CD8-positive, alpha-beta memory T cell (primary cell): ENCODE results near the gene KCNQ2. TPM values are rescaled to one million over a fixed set of nuclear protein-coding genes. Genes with fewer than 3 reads are reported as not detected.
"Not testable (repeated sequence)": the region's sequence is repeated elsewhere in the genome, so short reads cannot be mapped to it uniquely, and the experiment has no call there.

Experiments
- CTCF ChIA-PET: fragments of 350-600 bp; sonication (Branson Sonifier 250); formaldehyde crosslinking; loops from one replicate; lab custom pipeline; 2021; ENCODE audit warnings: antibody characterized with exemption; lab: Charles Lee
- POLR2A ChIA-PET: fragments of 350-600 bp; sonication (Branson Sonifier 250); formaldehyde crosslinking; loops from one replicate; lab custom pipeline; 2021; ENCODE audit warnings: antibody characterized with exemption; lab: Charles Lee
- DNase-seq, 5 donors: peaks; one replicate each; pipeline versions ENCODE4 v3.0.0 to v3.0.0-alpha.2; 2020 to 2022; ENCODE audit warnings: mixed read lengths in 1 of 5
- H3K27ac ChIP-seq: one replicate; pipeline ENCODE4 v1.7.0; 2013; ENCODE audit warnings: low read depth, mild to moderate bottlenecking, low read length, moderate library complexity
- H3K27me3 ChIP-seq: 2 replicates; pipeline ENCODE4 v1.7.0; 2013; ENCODE audit warnings: low read length, mild to moderate bottlenecking; ENCODE audit not compliant: insufficient read depth, poor library complexity, severe bottlenecking
- H3K36me3 ChIP-seq: 2 replicates; pipeline ENCODE4 v1.7.0; 2013; ENCODE audit warnings: mild to moderate bottlenecking, low read length, moderate library complexity; ENCODE audit not compliant: insufficient read depth
- H3K4me1 ChIP-seq: 2 replicates; pipeline ENCODE4 v1.7.0; 2013; ENCODE audit warnings: mild to moderate bottlenecking, low read length, moderate library complexity; ENCODE audit not compliant: insufficient read depth
- H3K4me3 ChIP-seq: 2 replicates; pipeline ENCODE4 v1.7.0; 2013; ENCODE audit warnings: mild to moderate bottlenecking, low read length
- H3K9me3 ChIP-seq: 2 replicates; pipeline ENCODE4 v1.7.0; 2013; ENCODE audit warnings: mild to moderate bottlenecking, low read length
- H3K27ac Mint-ChIP-seq, 8 donors: one replicate each; pipeline ENCODE4 v1.8.0; 2020 to 2021; ENCODE audit warnings: mixed read lengths in 8 of 8, mild to moderate bottlenecking in 6 of 8, inconsistent platforms in 3 of 8, moderate library complexity in 3 of 8
- H3K27me3 Mint-ChIP-seq, 2 donors: one replicate each; pipeline ENCODE4 v1.8.0; 2020 to 2021; ENCODE audit warnings: mixed read lengths in 2 of 2, mild to moderate bottlenecking in 1 of 2, moderate library complexity in 1 of 2
- H3K36me3 Mint-ChIP-seq, 3 donors: one replicate each; pipeline ENCODE4 v1.8.0; 2020 to 2021; ENCODE audit warnings: mixed read lengths in 3 of 3, inconsistent platforms in 1 of 3, mild to moderate bottlenecking in 1 of 3
- H3K4me1 Mint-ChIP-seq, 3 donors: one replicate each; pipeline ENCODE4 v1.8.0; 2020 to 2021; ENCODE audit warnings: mixed read lengths in 3 of 3, inconsistent platforms in 1 of 3, mild to moderate bottlenecking in 1 of 3
- H3K4me3 Mint-ChIP-seq, 7 donors: one replicate each; pipeline ENCODE4 v1.8.0; 2020 to 2021; ENCODE audit warnings: mixed read lengths in 7 of 7, mild to moderate bottlenecking in 6 of 7, moderate library complexity in 4 of 7, inconsistent platforms in 2 of 7
- H3K9me3 Mint-ChIP-seq, 5 donors: one replicate each; pipeline ENCODE4 v1.8.0; 2020 to 2022; ENCODE audit warnings: mixed read lengths in 5 of 5, mild to moderate bottlenecking in 3 of 5, moderate library complexity in 2 of 5, inconsistent platforms in 1 of 5
- polyA plus RNA-seq: library from polyadenylated mRNA; unstranded; fragments of 300-500 nt; fragmentation: Illumina TruSeq; gene quantifications from one replicate; pipeline ENCODE4 v1.2.3, GENCODE V29; 2021
- total RNA-seq, 2 experiments: library from RNA; stranded (reverse); gene quantifications; one replicate each; pipeline ENCODE4 v1.2.3, GENCODE V29; 2021

Gene KCNQ2
- total and polyA plus RNA-seq, 3 experiments from 2014 or later: not detected

- Histone ChIP-seq H3K9me3 (no peaks in the 10 kb centered on the region), H3K27me3 (no peaks in the 10 kb centered on the region), H3K27ac (no peak overlapping the region), H3K36me3 (peaks cover 11% of the 10 kb centered on the region), H3K4me3 (no peak overlapping the region), H3K4me1 (peaks cover 20% of the 10 kb centered on the region)
- POLR2A ChIA-PET: no interaction called here
- DNase-seq: peak in 1 of 5 donors; percentile 45
- Mint-ChIP-seq H3K27ac (peak overlapping the region in 1 of 8 donors; percentile 39), H3K9me3 (peaks cover 0 to 8% (median 4%) of the 10 kb centered on the region in 5 donors), H3K4me1 (peaks cover 5 to 25% (median 6%) of the 10 kb centered on the region in 3 donors), H3K27me3 (peaks cover 0 to under 1% of the 10 kb centered on the region in 2 donors), H3K4me3 (peak overlapping the region; percentile 45 to 84 (median 56)), H3K36me3 (peaks cover 3 to 15% (median 4%) of the 10 kb centered on the region in 3 donors)
- CTCF ChIA-PET: no interaction called here
Observed at GRCh38 chr20:63518351-63518861, 46.0 kb upstream of the KCNQ2 start.

GRCh38 chr20:63517376-63518309 lies 45.2 kb upstream of the KCNQ2 start:
- H3K9me3 Mint-ChIP-seq: peaks cover 0 to 9% (median 4%) of the 10 kb centered on the region in 5 donors
- H3K27me3 Mint-ChIP-seq: peaks cover 3 to 7% of the 10 kb centered on the region in 2 donors
- no peak overlapping the region for H3K27ac ChIP-seq
- POLR2A ChIA-PET: no interaction called here
- peaks cover 6% of the 10 kb centered on the region for H3K36me3 ChIP-seq
- CTCF ChIA-PET: interaction anchor here (1.7 kb wide), 1 partner anchor 20 kb away, joined by 3 read pairs; the partner anchor contains the start of gene PTK6
- H3K4me3 ChIP-seq: no peak overlapping the region
- H3K27me3 ChIP-seq: no peaks in the 10 kb centered on the region
- H3K4me1 ChIP-seq: peaks cover 19% of the 10 kb centered on the region
- peak in 1 of 5 donors; percentile 47 for DNase-seq
- no peak overlapping the region for H3K27ac Mint-ChIP-seq
- peaks cover 2 to 21% (median 5%) of the 10 kb centered on the region in 3 donors for H3K4me1 Mint-ChIP-seq
- H3K9me3 ChIP-seq: no peaks in the 10 kb centered on the region
- peak overlapping the region in 3 of 7 donors; percentile 18 to 72 (median 70) for H3K4me3 Mint-ChIP-seq
- H3K36me3 Mint-ChIP-seq: peaks cover 2 to 8% (median 3%) of the 10 kb centered on the region in 3 donors

DNA sequence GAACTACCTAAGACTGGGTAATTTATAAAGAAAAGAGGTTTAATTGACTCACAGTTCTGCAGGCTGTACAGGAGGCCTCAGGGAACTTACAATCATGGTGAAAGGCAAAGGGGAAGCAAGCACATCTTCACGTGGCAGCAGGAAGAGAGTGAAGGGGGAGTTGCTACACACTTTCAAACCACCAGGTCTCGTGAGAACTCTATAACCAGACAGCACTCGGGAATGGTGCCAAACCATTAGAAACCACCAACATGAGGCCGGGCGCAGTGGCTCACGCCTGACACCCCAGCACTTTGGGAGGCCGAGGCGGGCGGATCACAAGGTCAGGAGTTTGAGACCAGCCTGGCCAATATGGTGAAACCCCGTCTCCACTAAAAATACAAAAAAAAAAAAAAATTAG lies 42.1 kb upstream of the KCNQ2 start:
- Mint-ChIP-seq H3K4me1 (peaks cover 0 to 12% (median 2%) of the 10 kb centered on the region in 3 donors), H3K27me3 (peaks cover 7 to 29% of the 10 kb centered on the region in 2 donors)
- H3K4me3 Mint-ChIP-seq, CTCF ChIA-PET, H3K27ac ChIP-seq, H3K4me3 ChIP-seq, H3K27me3 ChIP-seq, DNase-seq, H3K36me3 Mint-ChIP-seq, H3K36me3 ChIP-seq, POLR2A ChIA-PET, H3K27ac Mint-ChIP-seq, H3K4me1 ChIP-seq, H3K9me3 ChIP-seq, H3K9me3 Mint-ChIP-seq: not testable (repeated sequence)

DNA sequence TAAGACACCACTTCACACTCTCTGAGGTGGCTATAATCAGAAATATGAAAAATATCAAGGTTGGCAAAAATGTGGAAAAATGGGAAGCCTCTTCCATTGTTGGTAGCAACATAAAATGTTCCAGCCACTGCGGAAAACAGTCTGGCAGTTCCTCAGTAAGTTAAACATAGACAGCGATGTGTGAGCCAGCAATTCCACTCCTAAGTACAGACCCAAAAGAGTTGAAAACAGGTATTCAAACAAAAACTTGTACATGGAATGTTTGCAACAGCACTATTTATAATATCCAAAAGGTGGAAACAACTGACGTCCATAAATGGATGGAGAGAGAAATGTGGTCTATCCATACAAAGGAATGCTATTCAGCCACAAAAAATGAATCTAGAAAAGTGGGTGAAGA lies 40.8 kb upstream of the KCNQ2 start:
- Histone ChIP-seq H3K27me3 (no peaks in the 10 kb centered on the region), H3K9me3 (no peaks in the 10 kb centered on the region), H3K4me3 (no peak overlapping the region), H3K27ac (no peak overlapping the region), H3K4me1 (no peaks in the 10 kb centered on the region), H3K36me3 (no peaks in the 10 kb centered on the region)
- CTCF ChIA-PET: no interaction called here
- Mint-ChIP-seq H3K27ac (no peak overlapping the region), H3K27me3 (peaks cover 15 to 39% of the 10 kb centered on the region in 2 donors), H3K36me3 (peaks cover 0 to 3% (median 0%) of the 10 kb centered on the region in 3 donors), H3K4me3 (no peak overlapping the region), H3K9me3 (peaks cover 0 to 8% (median 4%) of the 10 kb centered on the region in 5 donors), H3K4me1 (peaks cover 0 to 6% (median 1%) of the 10 kb centered on the region in 3 donors)
- no peak for DNase-seq
- POLR2A ChIA-PET: no interaction called here

GRCh38 chr20:63509088-63509564 lies 36.7 kb upstream of the KCNQ2 start:
- Mint-ChIP-seq H3K4me3 (no peak overlapping the region), H3K36me3 (peaks cover 0 to 6% (median 0%) of the 10 kb centered on the region in 3 donors), H3K9me3 (peaks cover 5 to 15% (median 8%) of the 10 kb centered on the region in 5 donors), H3K4me1 (peaks cover 0 to 6% (median 5%) of the 10 kb centered on the region in 3 donors), H3K27ac (no peak overlapping the region), H3K27me3 (peaks cover 36 to 59% of the 10 kb centered on the region in 2 donors)
- ChIA-PET CTCF (interaction anchor here (2.1 kb wide), 1 partner anchor 13 kb away, joined by 5 read pairs; no protein-coding TSS in a partner anchor), POLR2A (no interaction called here)
- H3K4me3 ChIP-seq: no peak overlapping the region
- no peaks in the 10 kb centered on the region for H3K36me3 ChIP-seq
- no peaks in the 10 kb centered on the region for H3K4me1 ChIP-seq
- no peaks in the 10 kb centered on the region for H3K27me3 ChIP-seq
- DNase-seq: no peak
- H3K27ac ChIP-seq: no peak overlapping the region
- H3K9me3 ChIP-seq: no peaks in the 10 kb centered on the region

- H3K4me1 Mint-ChIP-seq: peaks cover 0 to 6% (median 5%) of the 10 kb centered on the region in 3 donors
- Histone ChIP-seq H3K27ac (no peak overlapping the region), H3K4me3 (no peak overlapping the region), H3K9me3 (no peaks in the 10 kb centered on the region), H3K27me3 (no peaks in the 10 kb centered on the region), H3K36me3 (no peaks in the 10 kb centered on the region), H3K4me1 (no peaks in the 10 kb centered on the region)
- peaks cover 34 to 64% of the 10 kb centered on the region in 2 donors for H3K27me3 Mint-ChIP-seq
- peaks cover 0 to 6% (median 0%) of the 10 kb centered on the region in 3 donors for H3K36me3 Mint-ChIP-seq
- ChIA-PET POLR2A (no interaction called here), CTCF (interaction anchor here (1.2 kb wide), 1 partner anchor 12 kb away, joined by 3 read pairs; no protein-coding TSS in a partner anchor)
- no peak overlapping the region for H3K4me3 Mint-ChIP-seq
- H3K9me3 Mint-ChIP-seq: peaks cover 5 to 18% (median 12%) of the 10 kb centered on the region in 5 donors
- no peak overlapping the region for H3K27ac Mint-ChIP-seq
- DNase-seq: no peak
Observed at GRCh38 chr20:63508072-63508768, 35.8 kb upstream of the KCNQ2 start.

DNA sequence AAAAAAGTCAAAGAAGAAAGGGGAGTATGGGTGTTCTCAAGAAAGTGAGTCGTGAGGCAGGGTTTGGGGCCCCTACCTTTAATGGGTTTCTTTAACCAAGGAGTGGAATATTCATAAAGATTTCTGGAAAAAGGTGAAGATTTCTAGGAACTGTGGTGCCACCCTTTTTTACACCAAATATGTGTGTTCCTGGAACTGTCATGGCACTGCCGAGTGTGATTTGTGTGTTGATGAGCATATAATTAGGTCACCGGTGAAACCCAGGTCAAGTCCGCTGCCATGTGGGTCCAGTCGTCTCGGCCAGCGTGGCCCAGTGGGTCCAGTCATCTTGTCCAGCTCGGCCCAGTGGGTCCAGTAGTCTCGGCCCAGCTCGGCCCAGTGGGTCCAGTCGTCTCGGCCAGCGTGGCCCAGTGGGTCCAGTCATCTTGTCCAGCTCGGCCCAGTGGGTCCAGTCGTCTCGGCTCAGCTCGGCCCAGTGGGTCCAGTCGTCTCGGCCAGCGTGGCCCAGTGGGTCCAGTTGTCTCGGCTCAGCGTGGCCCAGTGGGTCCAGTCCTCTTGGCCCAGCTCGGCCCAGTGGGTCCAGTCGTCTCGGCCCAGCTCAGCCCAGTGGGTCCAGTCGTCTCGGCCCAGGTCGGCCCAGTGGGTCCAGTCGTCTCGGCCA lies 34.8 kb upstream of the KCNQ2 start:
- no peak overlapping the region for H3K27ac ChIP-seq
- H3K9me3 ChIP-seq: no peaks in the 10 kb centered on the region
- Mint-ChIP-seq H3K4me3 (no peak overlapping the region), H3K9me3 (peaks cover 5 to 17% (median 11%) of the 10 kb centered on the region in 5 donors), H3K4me1 (peaks cover 0 to 6% (median 5%) of the 10 kb centered on the region in 3 donors), H3K27me3 (peaks cover 33 to 57% of the 10 kb centered on the region in 2 donors), H3K27ac (no peak overlapping the region), H3K36me3 (peaks cover 0 to 6% (median 0%) of the 10 kb centered on the region in 3 donors)
- peak in 1 of 5 donors; percentile 37 for DNase-seq
- H3K27me3 ChIP-seq: no peaks in the 10 kb centered on the region
- POLR2A ChIA-PET: no interaction called here
- H3K4me1 ChIP-seq: no peaks in the 10 kb centered on the region
- no peak overlapping the region for H3K4me3 ChIP-seq
- H3K36me3 ChIP-seq: no peaks in the 10 kb centered on the region
- CTCF ChIA-PET: interaction anchor here (1.2 kb wide), 1 partner anchor 11 kb away, joined by 3 read pairs; no protein-coding TSS in a partner anchor
